Erythroblast (primary cell): ENCODE measurements around the gene ETF1.

Experiments used
- GATA1 ChIP-seq: IDR thresholded peaks from 2 replicates; pipeline ENCODE4 v1.6.1; 2011; ENCODE audit warnings: low read depth, mild to moderate bottlenecking, control low read depth, low read length, moderate library complexity
- POLR2A ChIP-seq: IDR thresholded peaks from 2 replicates; pipeline ENCODE4 v1.6.1; 2011; ENCODE audit warnings: mild to moderate bottlenecking, low read length

GRCh38 chr5:138541511-138542179 is 1.4 kb downstream of the ETF1 start:
- TF ChIP-seq POLR2A (peak; percentile 57), GATA1 (no peak)
